Stimulated activated CD4-positive, alpha-beta T cell treated with anti-CD3 and anti-CD28 coated beads, Interleukin-1b, Interleukin-23, amount 100 ng/mL, for 1 hour (primary cell): ENCODE data around the gene PLXNA4.

Experiments
- DNase-seq, 2 donors: peaks; one replicate each; pipeline ENCODE4 v3.0.0-alpha.2; 2020; ENCODE audit warnings: low read depth in 2 of 2

The PLXNA4 gene

DNA sequence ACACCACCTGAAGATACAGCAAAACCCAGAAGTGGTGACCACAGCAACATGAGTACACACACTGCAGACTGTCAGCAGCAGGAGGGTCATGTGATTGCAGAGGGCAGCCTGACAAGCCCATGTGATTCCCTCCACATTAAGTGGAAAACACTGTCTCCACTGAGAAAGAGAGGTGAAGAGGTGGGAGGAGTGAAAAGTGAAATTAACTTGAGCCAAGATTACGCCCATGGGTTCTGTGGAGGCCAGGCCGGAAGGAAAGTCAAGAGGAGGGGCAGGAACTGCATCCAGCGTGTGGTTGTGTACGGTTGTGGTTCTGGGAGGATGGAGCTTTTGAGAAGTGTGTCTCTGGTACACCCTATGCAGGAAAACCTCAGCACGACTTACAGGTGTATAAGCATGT, 138.5 kb downstream of the PLXNA4 start:
- no peak for DNase-seq

GRCh38 chr7:132436121-132436520, 140.1 kb downstream of the PLXNA4 start:
- no peak for DNase-seq

GRCh38 chr7:132435016-132435990, 141.0 kb downstream of the PLXNA4 start:
- no peak for DNase-seq

GRCh38 chr7:132434041-132434440, 142.2 kb downstream of the PLXNA4 start:
- DNase-seq: no peak

DNA sequence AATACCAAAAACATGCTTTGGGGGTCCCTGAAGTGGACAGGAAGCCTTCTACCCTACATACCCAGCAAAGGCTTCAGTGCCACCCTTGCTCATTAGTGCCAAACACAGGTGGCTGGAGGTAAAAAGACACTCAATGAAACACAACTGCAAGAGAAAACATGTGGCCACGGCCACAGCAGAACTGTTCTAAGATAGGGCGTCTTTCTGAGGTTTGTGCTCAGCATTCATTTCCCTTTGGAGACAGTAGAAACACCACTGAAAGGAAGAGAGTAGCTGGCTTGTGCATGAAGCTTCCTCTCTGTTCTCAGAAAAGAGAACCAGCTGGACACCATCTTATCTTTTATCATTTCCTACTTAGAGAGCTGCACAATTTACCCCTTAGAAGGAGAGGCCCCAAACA, 143.0 kb downstream of the PLXNA4 start:
- no peak for DNase-seq

GRCh38 chr7:132430861-132431822, 145.1 kb downstream of the PLXNA4 start:
- peak in 1 of 2 donors; percentile 15 for DNase-seq

- DNase-seq: no peak
Observed at GRCh38 chr7:132430041-132430855, 146.0 kb downstream of the PLXNA4 start.

GRCh38 chr7:132429181-132429580, 147.1 kb downstream of the PLXNA4 start:
- DNase-seq: no peak

DNA sequence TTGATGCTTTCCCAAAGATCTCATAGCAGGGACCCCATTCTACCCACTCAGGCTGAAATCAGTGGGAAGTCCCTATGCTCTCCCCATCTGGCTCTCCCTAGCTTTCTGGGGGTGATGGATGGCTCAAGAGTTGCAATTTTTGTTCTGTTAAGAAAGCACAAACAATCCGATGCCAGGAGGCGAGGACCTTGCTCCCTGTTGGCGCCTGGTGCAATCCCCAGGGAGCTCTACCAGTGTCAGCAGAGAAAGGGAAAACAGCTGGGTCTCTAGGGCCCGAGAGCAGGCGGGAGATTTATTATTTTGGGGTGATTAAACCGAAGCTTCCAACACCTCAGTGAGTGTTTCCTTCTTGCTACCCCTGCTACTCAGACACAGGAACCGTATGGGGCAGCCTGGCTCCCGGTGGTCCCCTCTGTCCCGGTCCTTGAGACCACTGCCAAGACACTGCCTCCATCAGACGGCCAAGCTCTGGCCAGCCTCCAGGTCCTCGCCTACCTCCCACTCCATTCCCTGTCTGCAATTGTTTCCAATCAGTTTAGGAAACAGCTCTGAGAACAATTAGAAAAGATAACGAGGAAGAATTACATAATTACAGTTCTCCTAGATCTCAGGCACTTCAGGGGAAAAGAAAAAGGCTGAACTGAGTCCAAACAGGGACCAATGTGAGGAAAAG, 147.9 kb downstream of the PLXNA4 start:
- no peak for DNase-seq

DNA sequence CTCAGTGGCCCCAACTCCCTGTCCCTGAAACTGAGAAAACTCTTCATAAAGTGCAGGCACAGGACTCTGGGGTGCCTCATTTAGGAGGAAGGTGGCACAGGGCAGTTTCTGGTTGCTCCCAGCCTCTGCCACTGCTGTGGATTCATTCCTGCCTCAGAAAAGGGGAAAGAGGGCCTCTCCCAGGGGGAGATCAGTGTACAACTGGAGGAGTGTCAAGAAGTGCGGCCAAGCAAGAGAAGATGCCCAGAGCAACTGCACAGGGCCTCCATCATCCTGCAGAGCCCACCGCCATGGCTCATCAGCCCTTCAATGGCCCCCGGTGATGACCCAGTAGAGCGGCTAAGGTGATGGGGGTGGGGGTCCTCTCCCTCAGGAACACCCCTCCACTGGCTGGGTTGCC, 150.3 kb downstream of the PLXNA4 start:
- no peak for DNase-seq

DNA sequence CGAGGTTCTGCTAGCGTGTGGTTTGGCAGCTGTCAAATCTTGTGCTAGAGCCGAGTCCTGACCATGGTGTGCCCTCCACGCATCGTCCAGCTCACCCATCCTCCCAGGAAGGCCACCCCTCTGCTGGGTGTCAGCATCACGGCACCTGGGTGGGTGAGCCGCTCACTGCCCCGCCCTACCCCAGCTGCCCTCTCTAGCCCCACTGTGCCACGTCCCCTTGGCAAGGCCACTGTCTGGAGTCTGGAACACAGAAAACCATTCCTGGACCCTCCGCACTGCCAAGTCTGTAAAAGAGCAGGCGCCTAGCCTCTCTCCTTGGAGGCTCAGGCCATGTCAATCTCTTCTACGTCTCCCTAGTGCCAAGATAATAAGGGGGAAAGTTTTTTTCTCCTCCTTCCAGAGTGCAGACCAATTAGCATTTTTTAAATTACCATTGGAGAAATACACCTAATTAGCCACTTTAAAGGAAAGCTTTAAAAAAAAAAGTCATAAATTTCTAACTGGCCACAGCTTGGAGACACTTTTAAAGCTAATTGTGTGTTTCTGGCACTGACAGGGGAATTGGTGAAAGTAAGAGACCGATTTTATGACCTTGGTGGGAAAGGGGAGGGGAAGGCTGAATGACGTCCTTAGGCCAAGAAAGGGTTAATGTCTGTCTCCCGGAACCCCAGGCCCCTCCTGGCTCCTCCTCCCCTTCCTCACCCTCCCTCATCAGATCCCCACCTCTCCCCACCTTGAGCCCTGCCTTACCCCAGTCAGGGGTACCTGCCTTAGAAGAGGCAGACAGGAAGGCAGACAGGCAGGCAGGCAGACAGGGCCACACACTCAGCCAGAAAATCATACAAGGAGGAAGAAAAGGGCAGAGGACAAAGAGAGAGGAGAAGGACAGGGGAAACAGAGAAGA, 151.2 kb downstream of the PLXNA4 start:
- no peak for DNase-seq

GRCh38 chr7:132424277-132424676, 152.0 kb downstream of the PLXNA4 start:
- no peak for DNase-seq

- DNase-seq: no peak
Observed at GRCh38 chr7:132423594-132424200, 152.6 kb downstream of the PLXNA4 start.

GRCh38 chr7:132422502-132423111, 153.7 kb downstream of the PLXNA4 start:
- no peak for DNase-seq

GRCh38 chr7:132420527-132420926, 155.7 kb downstream of the PLXNA4 start:
- DNase-seq: no peak

GRCh38 chr7:132419542-132419941, 156.7 kb downstream of the PLXNA4 start:
- no peak for DNase-seq

- no peak for DNase-seq
Observed at GRCh38 chr7:132418840-132419239, 157.4 kb downstream of the PLXNA4 start.

- no peak for DNase-seq
Observed at GRCh38 chr7:132417103-132417906, 159.0 kb downstream of the PLXNA4 start.
